Fibroblast of lung (primary cell): ENCODE results near the gene HIP1. TPM values are rescaled to one million over a fixed set of nuclear protein-coding genes. Genes with fewer than 3 reads are reported as not detected.
"Not testable (repeated sequence)": the region's sequence is repeated elsewhere in the genome, so short reads cannot be mapped to it uniquely, and the experiment has no call there.

ENCODE experiments used
- DNase-seq, 2 donors: peaks; one replicate each; pipeline versions ENCODE4 v3.0.0 to v3.0.0-alpha.2; 2010; ENCODE audit warnings: low read depth in 2 of 2
- H2AFZ ChIP-seq: 2 replicates; pipeline ENCODE4 v1.5.1; 2012; ENCODE audit warnings: low read length, control low read depth, inconsistent platforms
- H3K27ac ChIP-seq: 2 replicates; pipeline ENCODE4 v1.5.1; 2011; ENCODE audit warnings: low read length, control low read depth; ENCODE audit not compliant: insufficient read depth
- H3K27me3 ChIP-seq: 2 replicates; pipeline ENCODE4 v1.5.1; 2011; ENCODE audit warnings: mild to moderate bottlenecking, low read length; ENCODE audit not compliant: control insufficient read depth, insufficient read depth
- H3K36me3 ChIP-seq: 2 replicates; pipeline ENCODE4 v1.5.1; 2011; ENCODE audit warnings: low read length; ENCODE audit not compliant: control insufficient read depth, insufficient read depth
- H3K4me1 ChIP-seq: 2 replicates; pipeline ENCODE4 v1.5.1; 2011; ENCODE audit warnings: low read length; ENCODE audit not compliant: control insufficient read depth, insufficient read depth; ENCODE audit errors: extremely low read depth
- H3K4me2 ChIP-seq: 2 replicates; pipeline ENCODE4 v1.5.1; 2011; ENCODE audit warnings: low read length, control low read depth; ENCODE audit not compliant: insufficient read depth; ENCODE audit errors: extremely low read depth
- H3K4me3 ChIP-seq, 4 experiments: fragments of 200-600 bp in 1 of 4; sonication (generic) in 1 of 4; replicated peaks in 1 of 4; 2 replicates each; pipeline ENCODE4 v1.5.1; 2011 to 2016; ENCODE audit warnings: low read length in 4 of 4, low read depth in 3 of 4, mild to moderate bottlenecking in 3 of 4, control low read depth in 2 of 4, inconsistent platforms in 1 of 4, mixed read lengths in 1 of 4; ENCODE audit not compliant: insufficient read depth in 1 of 4; ENCODE audit errors: control extremely low read depth in 1 of 4
- H3K79me2 ChIP-seq: 2 replicates; pipeline ENCODE4 v1.5.1; 2012; ENCODE audit warnings: mild to moderate bottlenecking, low read length, inconsistent platforms; ENCODE audit not compliant: control insufficient read depth, insufficient read depth
- H3K9ac ChIP-seq: 2 replicates; pipeline ENCODE4 v1.5.1; 2011; ENCODE audit warnings: mild to moderate bottlenecking, low read length, control low read depth; ENCODE audit not compliant: insufficient read depth
- H3K9me3 ChIP-seq: 2 replicates; pipeline ENCODE4 v1.5.1; 2012; ENCODE audit warnings: low read depth, low read length; ENCODE audit not compliant: control insufficient read depth, insufficient read depth
- H4K20me1 ChIP-seq: 2 replicates; pipeline ENCODE4 v1.5.1; 2011; ENCODE audit warnings: low read length; ENCODE audit not compliant: control insufficient read depth, insufficient read depth; ENCODE audit errors: extremely low read depth
- EZH2 ChIP-seq: IDR thresholded peaks from 2 replicates; pipeline ENCODE4 v1.5.1; 2012; ENCODE audit warnings: low read length, control low read depth, mild to moderate bottlenecking; ENCODE audit errors: missing control alignments
- polyA plus RNA-seq, 2 donors: library from polyadenylated mRNA; depleted of rRNA in 1 of 2; stranded (reverse) in 1 of 2; unstranded in 1 of 2; fragments of >200 nt; gene quantifications; 2 replicates each; pipeline ENCODE4 v1.2.1, GENCODE V29; 2011 to 2012; ENCODE audit warnings: missing spikeins in 1 of 2
- total RNA-seq: library from RNA; depleted of rRNA; stranded (reverse); fragments of >200 nt; gene quantifications from 2 replicates; pipeline ENCODE4 v1.2.1, GENCODE V29; 2014
- TF ChIP-seq, protein P1 (sequence below), 2 donors: IDR thresholded peaks in 1 of 2; conservative IDR thresholded peaks in 1 of 2; 1 replicate in 1 of 2; 2 replicates in 1 of 2; pipeline ENCODE4 v1.5.1; 2011 to 2012; ENCODE audit warnings: low read length in 2 of 2, control low read depth in 1 of 2, inconsistent platforms in 1 of 2, low read depth in 1 of 2, mild to moderate bottlenecking in 1 of 2

Gene HIP1
- total and polyA plus RNA-seq, 2 donors (not counting 1 experiment from before 2014, with no cell fraction given): 27.2 to 31.3 TPM

DNA sequence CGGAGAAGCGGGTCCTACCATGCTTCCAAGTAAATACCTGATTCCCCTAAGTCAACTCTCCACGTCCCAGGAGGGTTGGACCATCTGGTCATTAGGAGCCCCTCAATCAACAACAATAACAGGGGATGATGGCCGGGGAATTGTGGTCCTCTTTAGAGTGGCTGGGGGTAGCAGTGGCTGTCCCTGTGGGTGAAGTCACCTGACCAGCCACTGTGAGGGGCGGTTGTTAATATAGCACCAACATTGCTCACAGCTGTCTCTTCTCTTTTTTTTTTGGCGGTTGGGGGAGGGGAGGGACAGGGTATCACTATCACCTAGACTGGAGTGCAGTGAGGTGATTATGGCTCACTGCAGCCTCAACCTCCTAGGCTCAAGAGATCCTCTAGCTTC, 178.8 kb downstream of the HIP1 start:
- Histone ChIP-seq H3K36me3 (peaks cover 7% of the 10 kb centered on the region), H3K27me3 (no peaks in the 10 kb centered on the region), H3K27ac (no peak overlapping the region), H2AFZ (no peak overlapping the region), H3K9ac (no peak overlapping the region), H4K20me1 (no peaks in the 10 kb centered on the region), H3K4me2 (no peak overlapping the region), H3K4me1 (no peaks in the 10 kb centered on the region), H3K79me2 (no peaks in the 10 kb centered on the region), H3K9me3 (no peaks in the 10 kb centered on the region), H3K4me3 (no peak overlapping the region)
- TF ChIP-seq, protein P1, sequence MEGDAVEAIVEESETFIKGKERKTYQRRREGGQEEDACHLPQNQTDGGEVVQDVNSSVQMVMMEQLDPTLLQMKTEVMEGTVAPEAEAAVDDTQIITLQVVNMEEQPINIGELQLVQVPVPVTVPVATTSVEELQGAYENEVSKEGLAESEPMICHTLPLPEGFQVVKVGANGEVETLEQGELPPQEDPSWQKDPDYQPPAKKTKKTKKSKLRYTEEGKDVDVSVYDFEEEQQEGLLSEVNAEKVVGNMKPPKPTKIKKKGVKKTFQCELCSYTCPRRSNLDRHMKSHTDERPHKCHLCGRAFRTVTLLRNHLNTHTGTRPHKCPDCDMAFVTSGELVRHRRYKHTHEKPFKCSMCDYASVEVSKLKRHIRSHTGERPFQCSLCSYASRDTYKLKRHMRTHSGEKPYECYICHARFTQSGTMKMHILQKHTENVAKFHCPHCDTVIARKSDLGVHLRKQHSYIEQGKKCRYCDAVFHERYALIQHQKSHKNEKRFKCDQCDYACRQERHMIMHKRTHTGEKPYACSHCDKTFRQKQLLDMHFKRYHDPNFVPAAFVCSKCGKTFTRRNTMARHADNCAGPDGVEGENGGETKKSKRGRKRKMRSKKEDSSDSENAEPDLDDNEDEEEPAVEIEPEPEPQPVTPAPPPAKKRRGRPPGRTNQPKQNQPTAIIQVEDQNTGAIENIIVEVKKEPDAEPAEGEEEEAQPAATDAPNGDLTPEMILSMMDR (conservative IDR thresholded peaks at IDR 0.05 in 1 of 2, IDR thresholded peaks at IDR 0.05 in 1 of 2; ENCODE audit: low read depth in 1 of 2, low read length in 2 of 2): no peak
- no peak for TF ChIP-seq EZH2
- DNase-seq: no peak

DNA sequence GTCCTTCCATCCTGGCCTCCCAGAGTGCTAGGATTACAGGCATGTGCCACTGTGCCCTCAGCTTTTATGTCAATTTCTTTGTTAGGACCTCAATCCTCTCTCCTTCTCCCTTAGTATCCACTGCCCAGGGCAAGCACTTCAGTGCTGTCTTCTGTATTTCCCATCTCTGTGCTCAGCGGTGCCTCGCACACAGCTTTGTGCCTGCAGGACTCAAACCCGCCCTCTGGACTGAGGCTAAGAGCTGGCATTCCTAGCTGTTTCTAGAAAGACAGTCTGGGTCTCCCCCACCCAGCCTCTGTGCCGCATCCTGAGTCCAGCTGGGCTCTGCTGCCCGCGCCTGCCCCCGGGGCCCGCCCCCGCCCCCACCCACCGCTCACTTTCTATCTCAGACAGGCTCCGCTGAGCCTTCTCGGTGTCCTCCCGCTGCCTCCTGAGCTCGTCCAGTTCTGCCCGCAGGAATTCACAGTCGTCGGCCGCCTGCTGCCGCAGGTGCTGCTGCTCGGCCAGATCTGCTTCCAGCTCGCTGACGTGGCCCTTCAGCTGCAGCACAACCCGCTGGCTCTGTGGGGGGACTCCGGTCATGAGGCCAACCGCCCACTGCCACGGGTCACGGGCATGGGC, 179.3 kb downstream of the HIP1 start:
- no peak overlapping the region for H2AFZ ChIP-seq
- H3K36me3 ChIP-seq: peaks cover 7% of the 10 kb centered on the region
- no peaks in the 10 kb centered on the region for H4K20me1 ChIP-seq
- no peak overlapping the region for H3K4me2 ChIP-seq
- H3K27me3 ChIP-seq: no peaks in the 10 kb centered on the region
- no peaks in the 10 kb centered on the region for H3K9me3 ChIP-seq
- TF ChIP-seq EZH2: no peak
- TF ChIP-seq, protein P1 (conservative IDR thresholded peaks at IDR 0.05 in 1 of 2, IDR thresholded peaks at IDR 0.05 in 1 of 2; ENCODE audit: low read depth in 1 of 2, low read length in 2 of 2): no peak
- no peak overlapping the region for H3K27ac ChIP-seq
- H3K79me2 ChIP-seq: no peaks in the 10 kb centered on the region
- no peak overlapping the region for H3K9ac ChIP-seq
- no peaks in the 10 kb centered on the region for H3K4me1 ChIP-seq
- H3K4me3 ChIP-seq: no peak overlapping the region
- peak in 1 of 2 donors; percentile 32 for DNase-seq

DNA sequence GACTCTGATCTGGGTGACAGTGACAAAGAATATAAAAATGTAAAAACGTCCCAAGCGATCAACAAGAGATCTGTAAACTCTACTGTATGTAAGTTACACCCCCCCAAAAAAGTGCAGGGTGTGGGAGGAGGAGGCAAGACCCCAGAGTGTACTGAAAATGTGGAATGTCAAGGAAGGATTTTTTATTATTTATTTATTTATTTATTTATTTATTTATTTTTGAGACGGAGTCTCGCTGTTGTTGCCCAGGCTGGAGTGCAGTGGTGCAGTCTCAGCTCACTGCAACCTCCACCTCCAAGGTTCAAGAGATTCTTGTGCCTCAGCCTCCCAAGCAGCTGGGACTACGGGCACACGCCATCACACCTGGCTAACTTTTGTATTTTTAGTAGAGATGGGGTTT, 181.9 kb downstream of the HIP1 start:
- H4K20me1 ChIP-seq, H3K27ac ChIP-seq, H3K4me2 ChIP-seq, H2AFZ ChIP-seq, H3K9ac ChIP-seq, H3K9me3 ChIP-seq, H3K4me3 ChIP-seq, H3K36me3 ChIP-seq, DNase-seq, H3K27me3 ChIP-seq, H3K4me1 ChIP-seq, H3K79me2 ChIP-seq: not testable (repeated sequence)
